Subcutaneous adipose tissue (tissue), 4 donors: Measurements from ENCODE around the gene BICDL2. TPM values are rescaled to one million over a fixed set of nuclear protein-coding genes. Genes with fewer than 3 reads are reported as not detected.

ENCODE experiments used
- total RNA-seq, 4 donors: library from RNA; depleted of rRNA; stranded (reverse); fragments of >200 nt; gene quantifications; one replicate each; pipeline ENCODE4 v1.1.0, GENCODE V29; 2016
- TF ChIP-seq, protein P1 (sequence below): fragments of 450-650 bp; IDR thresholded peaks from one replicate; pipeline ENCODE4 v1.5.1; 2016; ENCODE audit warnings: low read depth, mild to moderate bottlenecking, control low read depth, antibody characterized with exemption, moderate library complexity

The BICDL2 gene
- total RNA-seq, 4 donors from 2014 or later, result not detected

DNA sequence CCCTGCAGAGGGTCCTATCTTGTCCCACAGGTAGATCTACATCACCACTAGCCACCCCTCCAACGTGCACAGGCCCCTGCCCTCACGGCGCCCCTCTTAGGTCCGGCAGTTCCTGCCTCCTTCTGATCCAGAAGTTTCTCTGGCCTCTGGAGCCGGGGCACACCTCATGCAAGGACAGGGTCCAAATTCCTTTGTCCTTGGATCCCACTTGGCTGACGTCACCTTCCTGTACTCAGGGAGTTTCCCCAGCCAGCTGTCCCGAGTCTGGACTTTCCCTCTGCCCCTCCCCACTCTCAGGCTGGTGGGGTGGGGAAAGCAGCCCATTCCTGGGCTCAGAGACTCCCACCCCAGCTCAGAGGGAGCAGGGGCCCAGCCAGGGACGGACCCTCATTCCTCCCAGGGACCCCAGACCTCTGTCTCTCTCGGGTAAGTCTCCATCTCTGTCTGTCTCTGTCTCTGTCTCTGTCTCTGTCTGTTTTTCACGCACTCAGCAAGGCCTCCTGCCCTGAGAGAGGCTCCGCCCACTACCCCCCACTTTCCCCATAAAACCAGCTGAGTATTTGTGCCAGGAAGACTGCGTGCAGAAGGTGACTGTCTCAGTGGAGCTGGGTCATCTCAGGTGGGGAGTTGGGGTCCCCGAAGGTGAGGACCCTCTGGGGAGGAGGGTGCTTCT is 28.5 kb upstream of the BICDL2 start, which contains the start of gene IL32:
Gene IL32, plus strand, starts transcription at position 572 of the 673 bp plus-strand sequence. CDS start 172 bp downstream, outside the sequence.
- TF ChIP-seq, protein P1, sequence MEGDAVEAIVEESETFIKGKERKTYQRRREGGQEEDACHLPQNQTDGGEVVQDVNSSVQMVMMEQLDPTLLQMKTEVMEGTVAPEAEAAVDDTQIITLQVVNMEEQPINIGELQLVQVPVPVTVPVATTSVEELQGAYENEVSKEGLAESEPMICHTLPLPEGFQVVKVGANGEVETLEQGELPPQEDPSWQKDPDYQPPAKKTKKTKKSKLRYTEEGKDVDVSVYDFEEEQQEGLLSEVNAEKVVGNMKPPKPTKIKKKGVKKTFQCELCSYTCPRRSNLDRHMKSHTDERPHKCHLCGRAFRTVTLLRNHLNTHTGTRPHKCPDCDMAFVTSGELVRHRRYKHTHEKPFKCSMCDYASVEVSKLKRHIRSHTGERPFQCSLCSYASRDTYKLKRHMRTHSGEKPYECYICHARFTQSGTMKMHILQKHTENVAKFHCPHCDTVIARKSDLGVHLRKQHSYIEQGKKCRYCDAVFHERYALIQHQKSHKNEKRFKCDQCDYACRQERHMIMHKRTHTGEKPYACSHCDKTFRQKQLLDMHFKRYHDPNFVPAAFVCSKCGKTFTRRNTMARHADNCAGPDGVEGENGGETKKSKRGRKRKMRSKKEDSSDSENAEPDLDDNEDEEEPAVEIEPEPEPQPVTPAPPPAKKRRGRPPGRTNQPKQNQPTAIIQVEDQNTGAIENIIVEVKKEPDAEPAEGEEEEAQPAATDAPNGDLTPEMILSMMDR, result no peak

DNA sequence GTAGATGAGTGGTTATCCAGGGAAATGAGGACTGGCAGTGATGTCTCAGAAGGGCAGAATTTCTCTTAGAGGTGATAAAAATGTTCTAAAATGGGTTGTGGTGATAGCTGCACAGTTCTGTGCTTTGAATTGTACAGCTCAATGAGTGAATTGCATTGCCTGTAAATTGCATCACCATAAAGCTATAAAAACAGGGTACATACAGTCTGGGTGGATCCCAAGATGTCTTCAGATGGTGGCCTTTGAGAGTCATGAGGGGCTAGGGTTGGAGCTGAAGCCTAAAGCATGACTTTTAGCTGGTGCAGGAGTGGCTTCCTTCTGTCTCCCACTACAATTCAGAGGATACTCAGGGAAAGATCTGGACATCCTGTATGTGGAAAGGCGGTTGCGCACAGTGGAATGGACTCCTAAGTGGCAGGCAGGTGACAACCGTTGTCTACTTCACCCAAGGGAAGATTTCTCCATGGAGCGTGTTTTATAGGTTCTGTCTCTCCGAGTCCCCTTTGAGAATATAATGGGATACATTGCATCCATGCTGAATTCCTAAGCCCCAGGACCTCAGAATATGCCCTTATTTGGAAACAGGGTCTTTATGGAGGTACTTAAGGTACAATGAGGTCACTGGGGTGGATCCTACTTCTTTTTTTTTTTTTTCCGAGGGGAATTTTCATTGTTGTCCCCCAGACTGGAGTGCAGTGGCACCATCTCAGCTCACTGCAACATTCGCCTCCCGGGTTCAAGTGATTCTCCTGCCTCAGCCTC is 27.1 kb upstream of the BICDL2 start:
- TF ChIP-seq, protein P1, result no peak

DNA sequence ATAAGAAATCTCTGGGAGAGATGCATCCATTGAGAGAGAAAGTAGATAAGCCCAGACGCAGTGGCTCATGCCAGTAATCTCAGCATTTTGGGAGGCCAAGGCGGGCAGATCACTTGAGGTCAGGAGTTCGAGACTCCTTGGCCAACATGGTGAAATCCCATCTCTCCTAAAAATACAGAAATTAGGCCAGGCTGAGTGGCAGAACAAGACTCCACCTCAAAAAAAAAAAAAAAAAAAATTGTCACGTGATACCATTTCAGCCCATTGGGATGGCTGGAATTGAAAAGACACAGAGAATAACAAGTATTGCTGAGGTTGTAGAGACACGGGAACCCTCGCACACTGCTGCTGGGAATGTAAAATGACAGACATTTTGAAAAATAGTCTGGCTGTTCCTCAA is 25.8 kb upstream of the BICDL2 start:
- TF ChIP-seq, protein P1, result no peak

DNA sequence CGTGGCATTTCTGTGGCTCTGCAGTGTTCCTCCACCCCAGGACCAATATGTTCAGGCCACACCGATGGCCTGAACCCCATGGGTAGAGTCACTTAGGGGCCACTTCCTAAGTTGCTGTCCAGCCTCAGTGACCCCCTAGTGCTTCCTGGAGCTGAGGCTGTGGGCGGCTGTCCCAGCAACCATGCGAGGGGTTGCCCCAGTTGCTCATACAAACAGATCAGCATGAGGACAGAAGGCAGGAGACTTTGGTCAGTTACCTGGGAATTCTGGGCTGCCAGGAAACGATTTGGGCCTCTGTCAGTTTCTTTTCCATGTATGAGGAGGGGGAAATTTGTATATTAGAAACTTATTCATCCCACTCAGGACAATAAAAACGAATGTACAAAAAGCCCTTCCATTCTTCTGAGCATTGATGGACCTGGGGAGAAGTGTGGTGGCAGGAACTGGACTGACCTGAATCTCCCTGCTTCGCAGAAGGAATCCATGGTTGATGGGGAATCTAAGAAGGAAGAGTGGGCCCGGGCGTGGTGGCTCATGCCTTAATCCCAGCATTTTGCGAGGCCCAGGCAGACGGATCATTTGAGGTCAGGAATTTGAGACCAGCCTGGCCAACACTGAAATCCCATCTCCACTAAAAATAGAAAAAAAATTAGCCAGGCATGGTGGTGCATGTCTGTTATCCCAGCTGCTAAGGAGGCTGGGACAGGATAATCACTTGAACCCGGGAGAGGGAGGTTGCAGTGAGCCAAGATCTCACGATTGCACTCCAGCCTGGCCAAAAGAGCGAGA is 23.8 kb upstream of the BICDL2 start:
- TF ChIP-seq, protein P1, result no peak

DNA sequence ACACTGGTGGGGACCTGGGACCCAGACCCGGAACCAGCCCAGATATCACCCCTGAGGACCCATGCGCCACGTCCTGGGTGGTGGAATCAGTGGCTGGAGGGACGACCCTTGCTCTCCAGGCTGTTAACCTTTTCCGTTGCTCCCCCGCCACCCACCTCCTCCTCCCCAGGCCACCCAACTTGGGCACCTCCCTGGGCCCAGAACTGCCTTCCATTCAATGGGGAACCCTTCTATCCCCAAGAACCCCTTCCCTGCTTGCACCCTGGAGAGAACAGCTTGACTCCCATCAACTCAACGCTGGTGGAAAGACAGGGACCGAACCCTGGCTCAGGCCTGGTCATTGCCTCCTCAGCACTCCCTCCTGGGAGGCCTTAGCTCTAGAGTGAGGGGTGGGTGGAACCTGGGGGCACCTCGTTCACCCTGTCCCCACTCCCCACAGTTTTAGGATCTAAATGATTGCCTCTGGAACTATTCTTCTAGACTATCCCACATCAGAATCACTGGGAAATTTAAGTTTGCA is 23.0 kb upstream of the BICDL2 start:
- TF ChIP-seq, protein P1, result no peak

DNA sequence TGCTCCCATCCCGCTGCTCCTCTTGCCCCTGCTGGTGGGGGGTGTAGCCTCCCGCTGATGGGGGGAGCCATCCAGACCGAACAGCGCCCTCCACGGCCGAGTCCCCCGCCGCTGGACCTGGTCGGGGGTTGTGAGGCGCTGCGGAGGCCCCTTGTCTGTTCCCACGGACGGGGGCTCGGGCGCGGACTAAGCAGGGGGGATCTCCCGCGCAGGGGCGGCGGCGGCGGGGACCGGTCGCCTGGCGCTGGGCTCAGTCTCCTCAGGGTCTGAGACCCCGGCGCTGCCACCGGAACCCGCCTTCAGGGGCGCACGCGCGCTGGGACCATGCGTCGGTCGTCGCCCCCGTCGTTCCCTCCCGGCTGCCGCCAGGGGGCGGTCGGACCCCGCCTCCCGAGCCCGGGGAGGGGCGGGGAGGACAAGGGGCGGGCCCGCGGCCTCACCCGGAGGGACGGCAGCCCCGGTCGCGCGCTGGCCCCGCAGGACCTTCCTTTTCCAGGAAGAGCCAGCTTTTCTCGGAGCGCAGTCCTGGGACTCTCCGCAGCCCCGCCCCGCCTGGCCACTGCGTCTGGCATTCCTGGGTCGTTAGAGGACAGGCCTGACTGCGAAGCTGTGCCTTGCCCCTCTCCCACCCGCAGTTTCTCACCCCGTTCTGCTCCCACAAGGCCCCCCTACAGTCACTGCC is 22.4 kb upstream of the BICDL2 start:
- TF ChIP-seq, protein P1, result no peak
